ENCODE data around the gene AATF.
A peak's percentile ranks its signal among the peaks of the same experiment; 100 is the strongest.
"Not testable (repeated sequence)": the region's sequence is repeated elsewhere in the genome, so short reads cannot be mapped to it uniquely, and the experiment has no call there.

The AATF gene

DNA sequence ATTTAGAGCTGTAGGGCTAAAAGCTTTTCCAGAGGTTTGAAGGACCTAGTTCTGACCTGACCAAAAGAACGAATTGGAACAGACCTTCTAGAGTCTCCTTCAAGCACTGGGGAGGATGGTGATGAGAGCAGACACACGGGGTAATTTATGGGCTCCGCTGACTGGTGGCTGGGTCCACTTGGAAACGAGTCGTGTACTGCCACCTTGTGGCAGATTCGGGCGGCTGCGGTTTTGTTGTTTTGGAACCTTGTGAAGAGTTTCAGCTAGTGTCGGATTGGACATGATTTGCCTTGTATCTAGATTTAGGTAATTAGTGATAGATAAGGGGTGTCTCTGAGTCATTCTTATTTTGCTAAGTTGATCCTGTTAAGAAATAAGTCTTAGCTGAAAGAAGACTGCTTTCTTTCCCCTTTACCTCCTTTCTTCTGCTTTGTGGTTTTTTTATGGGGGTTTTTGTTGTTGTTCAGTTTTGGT lies 98.9 kb downstream of the AATF start:
- DNase-seq (ENCODE audit: low read depth in 2 of 2) = peak; percentile 64 to 68

DNA sequence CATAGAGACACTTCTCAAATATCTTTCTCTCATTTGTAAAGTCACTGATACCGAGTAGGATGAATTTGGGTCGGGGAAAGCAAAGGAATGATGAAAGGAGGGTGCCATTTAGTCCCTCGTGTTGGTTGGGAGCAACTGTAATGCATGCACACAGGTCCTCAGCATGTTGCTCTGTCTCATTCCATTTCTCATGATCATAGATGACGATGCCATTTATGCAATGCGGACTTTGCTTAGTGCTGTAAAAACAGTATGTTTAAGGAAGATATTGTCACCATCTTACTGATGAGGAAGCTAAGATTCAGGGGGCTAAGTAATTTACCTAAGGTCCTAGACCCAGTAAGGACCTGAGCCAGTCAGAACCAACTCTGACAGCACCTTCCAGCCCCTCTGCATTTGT lies 100.1 kb downstream of the AATF start:
- no peak for DNase-seq (ENCODE audit: low read depth in 2 of 2)

DNA sequence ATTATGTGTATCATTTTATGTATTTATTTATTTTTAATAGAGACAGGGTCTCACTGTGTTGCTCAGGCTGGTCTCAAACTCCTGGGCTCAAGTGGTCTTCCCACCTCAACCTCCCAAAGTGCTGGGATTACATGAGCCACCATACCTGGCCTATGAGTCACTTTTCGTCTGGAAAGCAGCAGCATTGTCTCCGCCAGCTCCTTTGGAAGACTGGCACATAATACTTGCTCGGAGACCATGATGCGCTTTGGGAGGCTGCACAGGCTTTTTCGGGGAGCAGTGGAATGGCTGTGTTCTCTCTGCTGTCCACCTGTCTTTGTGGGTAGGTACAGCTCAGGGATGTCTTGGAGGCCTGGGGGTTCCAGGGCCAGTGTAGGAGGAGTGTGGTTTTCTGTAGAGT lies 102.2 kb downstream of the AATF start:
- no peak for DNase-seq (ENCODE audit: low read depth in 2 of 2)

DNA sequence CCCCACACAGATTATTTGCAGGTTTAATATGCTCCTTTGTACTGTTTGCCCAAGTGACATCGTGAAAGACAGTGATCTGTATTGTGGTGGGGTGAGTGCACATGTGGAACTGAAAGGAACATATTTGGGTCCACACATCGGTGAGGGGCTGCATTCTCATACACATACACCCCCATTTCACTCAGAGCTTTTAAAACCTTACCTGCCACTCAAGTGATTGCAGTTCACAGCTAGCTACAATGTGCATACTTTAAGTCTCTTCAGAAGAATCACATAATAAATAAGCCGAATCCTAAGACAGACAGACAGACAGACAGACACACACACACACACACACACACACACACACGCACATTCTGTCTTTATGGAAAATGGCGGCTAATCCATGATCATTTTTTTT lies 102.6 kb downstream of the AATF start:
- no peak for DNase-seq (ENCODE audit: low read depth in 2 of 2)

DNA sequence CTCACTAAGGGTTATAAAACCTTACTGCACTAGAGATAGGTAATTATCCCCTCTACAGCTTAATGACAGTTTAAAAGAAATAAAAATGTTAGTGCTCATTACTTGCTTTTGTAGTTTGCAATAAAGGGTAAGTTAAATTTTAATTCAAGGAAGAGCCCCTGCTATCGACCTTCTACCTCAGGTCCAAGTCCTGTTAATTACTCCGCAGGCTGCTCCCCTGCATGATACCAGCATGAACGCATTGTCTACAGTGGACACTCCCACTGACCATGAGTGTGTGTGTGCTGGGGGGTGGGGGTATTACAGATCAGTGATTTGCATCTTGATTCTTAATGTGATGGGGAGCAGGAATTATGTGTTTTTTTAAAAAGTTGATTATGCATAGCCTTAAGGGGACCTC lies 103.1 kb downstream of the AATF start:
- DNase-seq (ENCODE audit: low read depth in 2 of 2) = no peak

DNA sequence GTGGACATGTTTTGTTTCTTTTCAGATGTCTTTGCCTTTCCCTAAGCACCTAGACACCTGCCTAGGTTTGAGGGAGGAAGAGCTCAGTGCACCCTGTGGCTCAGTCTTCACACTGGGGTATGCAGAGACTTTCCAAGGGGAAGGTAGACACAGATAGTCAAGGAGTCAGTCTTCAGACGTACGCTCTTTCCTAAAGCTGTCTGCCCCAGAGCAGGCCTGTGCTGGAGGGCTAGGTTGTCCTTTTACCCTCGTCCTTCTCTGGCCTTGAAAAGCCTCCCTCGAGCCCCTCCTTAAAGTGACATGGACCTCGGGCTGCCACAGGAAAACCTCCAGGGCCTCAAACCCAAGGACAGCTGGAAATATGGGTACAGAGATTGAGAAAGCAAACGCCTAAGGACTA lies 103.7 kb downstream of the AATF start:
- no peak for DNase-seq (ENCODE audit: low read depth in 2 of 2)

DNA sequence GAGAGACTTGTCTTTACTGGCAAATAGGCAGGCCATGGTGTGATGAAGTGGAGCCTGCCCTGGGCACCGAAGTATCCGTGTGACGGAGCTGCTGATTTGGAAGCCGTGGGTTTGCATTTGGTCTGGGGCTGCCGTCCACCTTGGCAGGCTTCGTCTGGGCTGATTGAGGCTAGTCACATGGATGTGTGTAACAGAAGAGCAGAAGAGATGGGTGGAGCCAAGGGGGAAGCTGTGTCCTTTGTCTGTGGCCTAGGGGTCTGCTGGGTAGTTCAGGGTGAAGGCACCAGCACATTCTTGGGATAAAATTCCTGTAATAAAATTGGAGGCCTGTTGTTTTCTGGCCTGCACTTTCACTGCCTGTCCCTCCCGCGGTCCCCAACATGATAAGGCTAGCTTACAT lies 106.1 kb downstream of the AATF start:
- DNase-seq (ENCODE audit: low read depth in 2 of 2) = no peak

DNA sequence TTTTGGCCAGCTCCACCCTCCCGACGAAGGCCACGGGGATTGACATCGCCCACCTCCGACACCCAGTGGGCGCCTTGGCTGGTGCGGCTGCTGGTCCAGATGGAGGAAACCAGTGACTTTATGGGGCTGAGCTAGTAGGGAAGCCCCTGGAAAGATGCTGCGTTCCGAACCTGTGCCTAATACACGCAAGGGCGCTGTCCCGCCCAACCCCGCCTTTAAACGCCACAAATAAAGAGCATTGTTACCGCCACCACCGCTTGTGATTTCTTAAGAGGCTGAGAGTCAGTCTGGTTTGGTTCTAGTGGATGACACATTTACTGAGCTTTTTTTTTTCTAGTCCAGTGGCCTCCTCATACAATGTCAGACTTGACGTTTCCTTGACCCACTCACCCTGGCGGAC lies 107.9 kb downstream of the AATF start:
- DNase-seq (ENCODE audit: low read depth in 2 of 2) = no peak

DNA sequence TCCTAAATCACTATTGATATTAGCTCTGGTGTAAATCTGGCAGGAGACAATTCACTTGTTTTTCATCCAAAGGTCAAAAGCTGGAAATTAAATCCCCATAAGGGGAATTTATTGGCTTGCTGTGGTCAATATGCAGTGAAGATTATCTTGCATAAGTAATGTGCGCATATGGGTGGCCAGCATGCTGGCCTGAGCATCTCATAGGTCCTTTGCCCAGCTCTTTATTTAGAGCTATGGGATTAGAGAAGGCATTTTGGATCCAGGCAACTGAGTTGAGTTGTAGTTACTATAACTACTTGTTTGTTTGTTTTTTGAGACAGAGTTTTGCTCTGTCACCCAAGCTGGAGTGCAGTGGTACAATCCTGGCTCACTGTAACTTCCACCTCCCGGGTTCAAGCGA lies 110.7 kb downstream of the AATF start:
- no peak for DNase-seq (ENCODE audit: low read depth in 2 of 2)

DNA sequence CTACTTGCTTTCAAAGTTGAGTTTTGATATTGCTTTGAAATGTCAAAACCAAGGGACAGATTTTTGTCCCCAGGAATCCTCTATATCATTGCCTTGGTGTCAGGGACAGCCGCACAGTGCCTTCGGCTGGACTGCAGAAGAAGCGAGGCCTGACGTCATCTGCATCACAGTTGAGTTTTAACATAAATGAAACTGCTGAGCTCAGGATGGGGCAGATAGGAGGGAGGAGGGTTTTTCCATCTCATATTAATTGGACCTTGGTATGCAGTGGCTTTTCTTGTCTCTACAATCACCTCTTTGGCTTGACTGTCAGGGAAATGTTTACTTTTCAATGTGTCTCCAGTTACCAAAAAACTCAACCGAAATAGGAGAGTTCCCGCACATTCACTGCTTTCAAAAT lies 111.3 kb downstream of the AATF start:
- no peak for DNase-seq (ENCODE audit: low read depth in 2 of 2)

DNA sequence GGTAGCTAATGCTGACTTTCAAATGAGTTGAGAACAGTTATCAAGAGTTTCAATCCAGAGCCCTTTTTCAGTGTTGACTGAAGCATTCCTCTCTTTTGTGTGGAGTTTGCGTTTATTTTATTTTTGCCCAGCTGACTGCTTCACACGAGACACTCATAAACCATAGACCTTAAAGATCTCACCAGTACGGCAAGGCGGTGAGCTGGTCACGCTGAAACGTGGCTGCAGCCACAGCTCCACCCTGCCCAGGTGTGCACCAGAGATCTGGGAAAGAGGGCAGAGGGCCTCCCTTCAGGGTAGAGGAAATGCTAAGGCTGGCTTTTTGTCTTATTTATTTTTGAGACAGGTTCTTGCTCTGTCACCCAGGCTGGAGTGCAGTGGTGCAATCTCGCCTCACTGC lies 112.2 kb downstream of the AATF start:
- no peak for DNase-seq (ENCODE audit: low read depth in 2 of 2)

DNA sequence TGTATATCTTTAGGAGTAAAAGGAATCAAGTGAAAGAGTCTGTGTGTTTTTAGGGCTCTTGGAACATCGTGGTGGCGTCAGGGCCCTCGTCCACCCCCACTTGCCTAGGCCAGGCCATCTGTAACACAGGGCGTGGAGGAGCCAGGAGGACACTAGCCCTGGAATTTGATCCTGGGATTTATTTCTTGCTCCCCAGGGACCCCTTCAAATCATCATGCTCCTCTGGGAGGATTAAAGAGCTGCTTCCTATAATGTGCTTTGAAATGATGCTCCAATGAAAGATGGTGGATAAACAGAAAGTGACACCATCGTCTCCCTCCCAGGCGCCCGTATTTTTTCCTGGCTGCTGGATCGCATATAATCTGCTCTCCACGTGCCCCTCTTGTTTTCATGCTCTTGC lies 113.3 kb downstream of the AATF start:
- DNase-seq (ENCODE audit: low read depth in 2 of 2) = no peak

DNA sequence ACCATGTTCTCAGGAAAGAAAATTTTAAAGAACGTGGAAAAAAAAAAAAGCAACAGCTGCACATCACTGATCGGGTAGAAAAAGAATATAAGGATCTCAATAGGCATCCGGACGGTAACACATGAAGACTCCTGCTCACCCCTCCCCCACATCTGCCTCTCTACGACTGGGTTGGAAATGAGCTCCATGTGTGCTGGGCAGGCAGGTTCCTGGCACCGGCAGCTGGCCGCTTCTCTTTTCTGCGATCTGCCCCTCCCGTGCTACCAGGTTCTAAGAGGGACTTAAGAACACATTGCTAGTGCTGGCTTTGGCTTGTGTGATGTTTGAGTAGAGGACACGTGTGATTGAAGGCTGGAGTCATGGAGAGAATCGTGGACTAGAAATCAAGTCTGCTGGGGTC lies 115.5 kb downstream of the AATF start:
- DNase-seq (ENCODE audit: low read depth in 2 of 2) = no peak

DNA sequence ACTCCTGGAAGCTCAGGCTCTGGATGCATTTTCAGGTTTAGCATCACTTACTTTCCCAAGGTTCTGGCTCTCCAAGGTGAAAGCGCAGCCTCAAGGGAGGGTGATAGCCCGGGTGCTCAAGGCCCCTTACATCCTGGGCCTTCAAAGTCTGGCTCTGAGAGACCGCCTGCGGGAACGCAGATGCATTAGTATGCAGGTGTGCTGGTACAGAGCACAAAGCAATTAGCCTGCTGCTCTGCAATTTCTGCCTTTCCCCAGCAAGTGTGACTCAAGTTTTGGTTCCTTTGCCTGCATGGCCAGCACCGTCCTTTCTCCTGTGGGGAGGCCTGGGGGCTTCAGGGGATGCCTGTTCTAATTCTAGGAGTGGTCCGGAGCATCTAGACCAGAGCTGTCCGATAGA lies 116.2 kb downstream of the AATF start:
- no peak for DNase-seq (ENCODE audit: low read depth in 2 of 2)

DNA sequence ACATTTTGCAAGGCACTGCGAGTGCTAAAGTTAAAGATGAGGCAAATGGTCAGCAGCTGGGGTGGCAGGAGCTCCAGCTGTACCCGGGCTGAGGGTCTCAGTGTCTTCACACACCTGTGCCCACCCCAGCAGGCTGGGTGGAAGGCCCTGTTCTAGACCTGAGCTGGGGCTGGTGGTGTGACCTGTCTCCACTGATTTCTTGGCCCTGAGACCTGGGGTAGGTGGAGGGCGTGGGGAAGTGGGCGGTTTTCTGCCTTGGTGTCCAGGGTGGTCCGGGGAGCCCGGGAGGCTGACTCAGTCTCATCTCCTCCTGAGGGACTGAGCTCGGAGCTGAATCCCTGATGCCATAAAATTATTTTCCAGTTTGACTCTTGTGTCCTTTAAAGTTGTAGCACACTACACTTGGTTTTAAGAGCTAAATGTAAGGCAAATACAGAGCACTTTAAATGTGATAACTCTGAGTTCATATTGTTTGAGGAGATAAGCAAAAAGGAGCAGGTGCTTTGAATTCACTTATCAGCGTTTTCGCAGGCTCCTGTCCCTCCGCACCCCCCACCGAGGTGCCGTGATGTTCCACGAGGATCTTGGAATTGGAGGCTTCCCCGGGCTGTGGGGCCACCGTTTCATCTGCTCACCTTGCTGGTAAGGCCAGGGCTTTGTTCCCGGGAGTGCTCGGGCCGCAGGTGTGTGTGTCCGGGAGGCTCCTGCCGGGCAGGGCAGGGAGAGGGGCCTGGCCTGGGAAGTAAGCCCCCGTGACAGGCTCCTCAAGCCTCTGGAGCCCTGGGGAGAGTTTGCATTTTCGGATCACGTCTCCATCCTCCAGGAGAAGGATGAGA lies 117.0 kb downstream of the AATF start:
- no peak for DNase-seq (ENCODE audit: low read depth in 2 of 2)

DNA sequence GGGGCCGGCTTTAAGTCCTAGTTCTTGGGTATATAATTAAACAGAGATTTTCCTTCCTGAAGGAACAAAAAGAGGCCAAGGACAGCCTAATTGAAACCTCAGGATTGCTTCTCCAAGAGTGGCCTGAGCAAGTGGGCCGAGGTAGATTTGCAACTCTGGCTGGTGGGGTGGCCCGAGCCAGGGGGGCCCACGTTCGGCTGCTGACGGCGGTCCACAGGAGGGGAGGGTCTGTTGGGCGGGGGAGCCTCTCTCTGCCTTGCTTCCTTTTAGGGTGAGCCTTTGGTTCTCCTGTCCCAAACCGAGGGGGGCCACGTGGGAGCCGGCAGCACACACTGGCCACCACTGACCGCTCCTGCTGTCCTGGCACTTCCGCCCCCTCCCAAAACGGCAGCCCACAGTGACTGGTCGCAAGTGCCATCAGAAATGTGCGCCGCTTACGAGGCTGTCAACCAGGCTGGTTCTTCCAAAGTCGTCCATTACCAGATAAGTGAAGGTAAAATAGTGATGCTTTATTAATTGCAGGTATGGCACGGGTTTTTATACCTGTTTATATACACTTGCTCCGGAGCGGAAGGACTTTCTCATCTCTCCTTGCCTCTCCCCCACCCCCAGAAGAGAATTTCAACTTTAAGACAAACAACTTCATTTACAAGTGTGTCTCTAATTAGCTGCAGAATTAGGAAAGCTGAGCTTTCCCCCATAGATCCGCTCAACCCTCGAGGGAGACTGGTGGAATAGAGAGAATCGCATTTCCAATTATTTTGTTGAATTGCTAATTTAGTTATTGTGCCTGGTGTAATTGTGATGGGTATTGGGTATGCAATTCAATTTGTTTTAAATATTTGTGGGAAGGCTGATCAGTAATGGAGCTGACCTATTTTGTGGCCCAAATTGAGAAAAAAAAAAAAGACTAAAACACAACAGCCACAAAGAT lies 117.8 kb downstream of the AATF start:
- no peak for DNase-seq (ENCODE audit: low read depth in 2 of 2)

DNA sequence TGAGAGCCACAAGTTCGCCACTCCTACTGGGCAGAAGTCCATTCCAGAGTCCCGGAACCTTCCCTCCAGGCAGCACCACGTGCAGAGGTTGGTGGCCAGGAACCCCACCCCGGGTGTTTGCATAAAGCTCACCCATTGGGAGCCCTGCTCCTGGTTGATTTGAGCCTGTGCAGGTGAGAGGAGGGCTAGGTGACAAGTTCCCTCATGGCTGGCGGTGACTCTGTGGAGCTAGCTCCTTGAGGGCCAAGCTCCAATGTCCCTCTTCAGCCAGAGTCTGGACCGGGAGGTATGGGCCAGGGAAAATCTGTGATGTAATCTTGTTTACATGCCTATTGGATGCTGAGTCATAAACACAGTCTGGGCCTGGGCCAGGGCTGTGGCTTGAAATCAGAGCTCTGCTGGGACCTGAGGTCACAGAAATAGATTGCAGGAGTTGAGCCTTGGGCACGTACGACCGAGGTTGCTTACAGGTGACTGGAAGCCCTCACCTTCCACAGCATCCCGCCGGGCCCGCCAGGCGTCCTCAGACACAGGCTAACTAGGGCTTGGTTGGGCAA lies 118.9 kb downstream of the AATF start:
- DNase-seq (ENCODE audit: low read depth in 2 of 2) = no peak

DNA sequence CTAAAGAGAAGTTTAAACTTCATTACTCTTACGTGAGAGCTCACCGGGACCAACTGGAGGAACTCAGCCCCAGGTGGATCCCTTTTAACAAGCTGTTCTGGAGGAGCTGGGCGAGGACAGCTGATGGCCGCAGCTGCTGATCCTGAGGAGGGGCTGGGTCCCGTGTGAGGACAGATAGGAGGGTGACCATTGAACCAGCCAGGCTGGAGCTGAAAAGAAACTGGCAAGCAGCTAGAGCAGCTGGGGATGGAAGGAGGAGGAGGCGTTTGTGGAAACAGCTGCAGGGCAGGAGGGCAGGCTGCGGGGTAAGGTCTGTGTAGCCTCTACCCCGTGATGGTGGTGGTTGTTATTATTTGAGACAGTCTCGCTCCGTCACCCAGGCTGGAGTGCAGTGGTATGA lies 119.5 kb downstream of the AATF start:
- no peak for DNase-seq (ENCODE audit: low read depth in 2 of 2)

DNA sequence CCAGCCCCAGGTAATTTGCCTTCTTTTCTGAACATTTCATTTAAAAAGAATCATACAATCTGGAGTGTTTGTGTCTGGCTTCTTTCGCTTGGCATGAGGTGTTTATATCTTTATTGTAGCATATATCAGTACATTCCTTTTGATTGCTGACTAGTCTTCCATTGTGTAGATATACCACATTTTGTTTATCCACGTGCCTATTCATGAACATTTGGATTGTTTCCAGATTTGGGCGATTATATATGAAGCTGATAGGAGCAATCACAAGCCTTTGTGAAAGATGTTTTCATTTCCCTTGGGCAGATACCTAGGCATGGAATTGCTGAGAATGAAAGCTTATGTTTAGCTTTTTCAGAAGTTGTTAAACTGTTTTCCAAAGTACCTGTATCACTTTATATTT lies 120.3 kb downstream of the AATF start:
- DNase-seq (ENCODE audit: low read depth in 2 of 2) = no peak

DNA sequence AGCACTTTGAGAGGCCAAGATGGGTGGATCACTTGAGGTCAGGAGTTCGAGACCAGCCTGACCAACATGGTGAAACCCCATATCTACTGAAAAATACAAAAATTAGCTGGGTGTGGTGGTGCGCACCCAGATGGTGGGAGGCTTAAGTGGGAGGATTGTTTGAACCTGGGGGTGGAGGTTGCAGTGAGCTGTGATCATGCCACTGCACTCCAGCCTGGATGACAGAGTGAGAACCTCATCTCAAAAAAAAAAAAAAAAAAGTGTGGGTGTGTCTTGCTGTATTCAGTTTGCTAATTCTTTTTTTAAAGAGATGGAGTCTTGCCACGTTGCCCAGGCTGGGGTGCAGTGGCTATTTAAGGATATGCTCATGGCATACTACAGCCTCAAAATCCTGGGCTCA lies 124.7 kb downstream of the AATF start:
- DNase-seq (ENCODE audit: low read depth in 2 of 2) = not testable (repeated sequence)

DNA sequence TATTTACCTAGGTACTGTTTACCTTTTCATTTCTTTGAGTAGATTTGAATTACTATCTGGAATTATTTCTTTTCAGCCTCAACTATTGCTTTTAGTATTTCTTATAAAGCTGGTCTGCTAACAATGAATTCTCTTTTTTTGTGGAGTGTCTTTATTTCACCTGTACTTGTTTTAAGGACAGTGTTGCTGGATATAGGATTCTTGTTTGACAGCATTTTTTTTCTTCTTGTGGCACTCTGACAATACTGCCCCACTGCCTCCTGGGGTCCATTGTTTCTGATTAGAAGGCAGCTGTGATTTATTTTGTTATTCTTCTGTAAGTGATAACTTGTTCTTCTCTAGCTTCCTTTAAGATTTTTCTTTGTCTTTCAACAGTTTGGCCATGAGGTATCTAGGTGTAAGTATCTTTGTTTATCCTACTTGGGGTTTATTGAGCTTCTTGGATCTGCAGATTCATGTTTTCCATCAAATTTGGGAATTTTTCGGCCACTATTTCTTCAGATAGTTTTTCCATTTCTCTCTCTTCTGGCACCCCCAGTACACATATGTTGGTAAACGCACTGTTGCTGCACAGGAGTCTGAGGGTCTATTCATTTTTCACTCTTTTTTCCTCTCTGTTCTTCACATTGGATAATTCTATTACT lies 130.4 kb downstream of the AATF start:
- DNase-seq (ENCODE audit: low read depth in 2 of 2) = no peak

DNA sequence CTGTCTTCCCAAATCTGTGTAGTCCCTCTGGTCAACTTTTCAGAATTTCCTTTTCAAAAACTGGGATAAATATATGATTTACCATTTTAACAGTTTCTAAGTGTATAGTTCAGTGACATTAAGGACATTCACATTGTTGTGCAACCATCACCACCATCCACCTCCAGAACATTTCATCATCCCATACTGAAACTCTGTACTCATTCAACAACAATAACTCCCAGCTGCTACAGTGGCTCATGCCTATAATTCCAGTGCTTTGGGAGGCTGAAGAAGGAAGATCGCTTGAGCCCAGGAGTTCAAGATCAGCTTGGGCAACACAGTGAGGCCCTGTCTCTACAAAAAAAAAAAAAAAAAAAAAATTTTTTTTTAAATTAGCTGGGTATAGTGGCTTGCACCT lies 131.0 kb downstream of the AATF start:
- no peak for DNase-seq (ENCODE audit: low read depth in 2 of 2)

All from activated CD4-positive, alpha-beta T cell treated with anti-CD3 and anti-CD28 coated beads for 24 hours (primary cell).